ENCODE measurements around the gene SLIT3.
A peak's percentile ranks its signal among the peaks of the same experiment; 100 is the strongest.
"Not testable (repeated sequence)": the region's sequence is repeated elsewhere in the genome, so short reads cannot be mapped to it uniquely, and the experiment has no call there.

SLIT3 gene

GRCh38 chr5:169149317-169149716 lies 151.6 kb downstream of the SLIT3 start:
- TF ChIP-seq CTCF (IDR thresholded peaks at IDR 0.05; ENCODE audit: low read depth, low read length, missing control alignments) = peak; percentile 10
- no peak for DNase-seq (ENCODE audit: low read depth)
- H3K4me3 ChIP-seq (ENCODE audit: low read depth, low read length) = no peak overlapping the region

GRCh38 chr5:169148138-169148740 lies 152.7 kb downstream of the SLIT3 start:
- DNase-seq (ENCODE audit: low read depth) = no peak

GRCh38 chr5:169147534-169147933 lies 153.4 kb downstream of the SLIT3 start:
- H3K4me3 ChIP-seq (ENCODE audit: low read depth, low read length) = no peak overlapping the region
- TF ChIP-seq CTCF (IDR thresholded peaks at IDR 0.05; ENCODE audit: low read depth, low read length, missing control alignments) = no peak
- no peak for DNase-seq (ENCODE audit: low read depth)

More at GRCh38 chr5:169148138-169148740, 152.7 kb downstream of the SLIT3 start:
- H3K4me3 ChIP-seq (ENCODE audit: low read depth, low read length) = no peak overlapping the region
- no peak for TF ChIP-seq CTCF (IDR thresholded peaks at IDR 0.05; ENCODE audit: low read depth, low read length, missing control alignments)

- no peak for TF ChIP-seq CTCF (IDR thresholded peaks at IDR 0.05; ENCODE audit: low read depth, low read length, missing control alignments)
- DNase-seq (ENCODE audit: low read depth) = no peak
- no peak overlapping the region for H3K4me3 ChIP-seq (ENCODE audit: low read depth, low read length)
Measured at GRCh38 chr5:169146158-169146557, 154.8 kb downstream of the SLIT3 start.

- no peak overlapping the region for H3K4me3 ChIP-seq (ENCODE audit: low read depth, low read length)
- no peak for DNase-seq (ENCODE audit: low read depth)
- TF ChIP-seq CTCF (IDR thresholded peaks at IDR 0.05; ENCODE audit: low read depth, low read length, missing control alignments) = no peak
Measured at GRCh38 chr5:169142264-169142970, 158.5 kb downstream of the SLIT3 start.

- not testable (repeated sequence) for DNase-seq (ENCODE audit: low read depth); H3K4me3 ChIP-seq (ENCODE audit: low read depth, low read length)
Measured at GRCh38 chr5:169140215-169140614, 160.7 kb downstream of the SLIT3 start.

- no peak for DNase-seq (ENCODE audit: low read depth)
- no peak for TF ChIP-seq CTCF (IDR thresholded peaks at IDR 0.05; ENCODE audit: low read depth, low read length, missing control alignments)
- no peak overlapping the region for H3K4me3 ChIP-seq (ENCODE audit: low read depth, low read length)
Measured at GRCh38 chr5:169139480-169140050, 161.4 kb downstream of the SLIT3 start.
